HepG2 (cell line): Measurements from ENCODE around the gene SLC5A6.

ENCODE experiments used
- AHR ChIP-seq: IDR thresholded peaks from 2 replicates; pipeline ENCODE4 v1.6.1; 2018; ENCODE audit warnings: missing genetic modification reagents, missing compliant biosample characterization
- BHLHE40 ChIP-seq: IDR thresholded peaks from 2 replicates; pipeline ENCODE4 v1.6.1; 2011; ENCODE audit warnings: low read length, improper control_type of control experiment
- CEBPB ChIP-seq: IDR thresholded peaks from 2 replicates; pipeline ENCODE4 v1.6.1; 2011; ENCODE audit warnings: low read depth, low read length, improper control_type of control experiment, borderline replicate concordance
- CTCF ChIP-seq: sonication (generic); formaldehyde crosslinking; IDR thresholded peaks from 2 replicates; pipeline ENCODE4 v1.5.0; 2020; ENCODE audit warnings: mild to moderate bottlenecking, missing genetic modification reagents, moderate library complexity
- ETV6 ChIP-seq: sonication (generic); formaldehyde crosslinking; conservative IDR thresholded peaks from 2 replicates; pipeline ENCODE4 v1.4.0; 2020; ENCODE audit warnings: missing genetic modification reagents
- FOXK2 ChIP-seq: fragments of 450-650 bp; IDR thresholded peaks from 2 replicates; pipeline ENCODE4 v1.6.1; 2016
- MAX ChIP-seq: IDR thresholded peaks from 2 replicates; pipeline ENCODE4 v1.6.1; 2012; ENCODE audit warnings: inconsistent platforms
- MTF2 ChIP-seq: sonication (generic); formaldehyde crosslinking; IDR thresholded peaks from 2 replicates; pipeline ENCODE4 v1.5.0; 2020; ENCODE audit warnings: missing genetic modification reagents, borderline replicate concordance
- RFX3 ChIP-seq: IDR thresholded peaks from 2 replicates; pipeline ENCODE4 v1.6.1; 2016; ENCODE audit warnings: missing biosample characterization, missing genetic modification reagents
- SIN3A ChIP-seq: IDR thresholded peaks from 2 replicates; pipeline ENCODE4 v1.6.1; 2011; ENCODE audit warnings: low read depth, mild to moderate bottlenecking, control low read depth, low read length, borderline replicate concordance
- ZFX ChIP-seq: sonication (generic); formaldehyde crosslinking; IDR thresholded peaks from 2 replicates; pipeline ENCODE4 v1.4.0; 2020; ENCODE audit warnings: mild to moderate bottlenecking, low read depth, missing genetic modification reagents, moderate library complexity
- ZNF205 ChIP-seq: IDR thresholded peaks from 2 replicates; pipeline ENCODE4 v1.6.1; 2018; ENCODE audit warnings: missing biosample characterization, missing genetic modification reagents
- ZNF879 ChIP-seq: sonication (generic); formaldehyde crosslinking; IDR thresholded peaks from 2 replicates; pipeline ENCODE4 v1.8.1; 2023; ENCODE audit warnings: missing genetic modification reagents

GRCh38 chr2:27225526-27225925 is 13.5 kb upstream of the SLC5A6 start:
- TF ChIP-seq MAX (no peak), RFX3 (CRISPR knock-in tag) (no peak), ZNF879 (CRISPR knock-in tag) (no peak), SIN3A (no peak), CTCF (CRISPR knock-in tag) (no peak), ZNF205 (CRISPR knock-in tag) (no peak), CEBPB (no peak), AHR (CRISPR knock-in tag) (no peak), BHLHE40 (no peak), MTF2 (CRISPR knock-in tag) (no peak), ZFX (CRISPR knock-in tag) (no peak), ETV6 (CRISPR knock-in tag) (no peak), FOXK2 (no peak)
